ENCODE results near the gene AFG3L2.

Gene AFG3L2

GRCh38 chr18:12352188-12352587, 24.8 kb downstream of the AFG3L2 start:
- no peak for DNase-seq

- DNase-seq = no peak
Measured at GRCh38 chr18:12347895-12348294, 29.1 kb downstream of the AFG3L2 start.

- DNase-seq = no peak
Measured at GRCh38 chr18:12346240-12346565, 30.8 kb downstream of the AFG3L2 start.

GRCh38 chr18:12345491-12346239, 31.4 kb downstream of the AFG3L2 start:
- DNase-seq = no peak

GRCh38 chr18:12342661-12343060, 34.4 kb downstream of the AFG3L2 start:
- no peak for DNase-seq

- DNase-seq = no peak
Measured at GRCh38 chr18:12340945-12341660, 35.9 kb downstream of the AFG3L2 start.

- DNase-seq = no peak
Measured at GRCh38 chr18:12338382-12338781, 38.6 kb downstream of the AFG3L2 start.

- no peak for DNase-seq
Measured at GRCh38 chr18:12336887-12337286, 40.1 kb downstream of the AFG3L2 start.

- no peak for DNase-seq
Measured at GRCh38 chr18:12336171-12336613, 40.8 kb downstream of the AFG3L2 start.

GRCh38 chr18:12335503-12335902, 41.5 kb downstream of the AFG3L2 start:
- no peak for DNase-seq

- no peak for DNase-seq
Measured at GRCh38 chr18:12334863-12335262, 42.2 kb downstream of the AFG3L2 start.

- no peak for DNase-seq
Measured at GRCh38 chr18:12334366-12334808, 42.6 kb downstream of the AFG3L2 start.

GRCh38 chr18:12333506-12334290, 43.3 kb downstream of the AFG3L2 start:
- DNase-seq = no peak

- no peak for DNase-seq
Measured at GRCh38 chr18:12330766-12331165, 46.3 kb downstream of the AFG3L2 start.

- DNase-seq = no peak
Measured at GRCh38 chr18:12329125-12329698, 47.8 kb downstream of the AFG3L2 start.

GRCh38 chr18:12328179-12328823, 48.7 kb downstream of the AFG3L2 start:
- DNase-seq = no peak

GRCh38 chr18:12327510-12328178, 49.4 kb downstream of the AFG3L2 start:
- peak; percentile 88 for DNase-seq

- DNase-seq = no peak
Measured at GRCh38 chr18:12326711-12327460, 50.1 kb downstream of the AFG3L2 start.

GRCh38 chr18:12325726-12326245, 51.2 kb downstream of the AFG3L2 start:
- DNase-seq = no peak

- DNase-seq = no peak
Measured at GRCh38 chr18:12324991-12325725, 51.9 kb downstream of the AFG3L2 start.

All from stimulated activated CD4-positive, alpha-beta T cell treated with anti-CD3 and anti-CD28 coated beads, Interleukin-15, amount 100 ng/mL, for 24 hours (primary cell).